Measurements from ENCODE around the gene SRRM3.
"Not testable (repeated sequence)": the region's sequence is repeated elsewhere in the genome, so short reads cannot be mapped to it uniquely, and the experiment has no call there.

The SRRM3 gene

GRCh38 chr7:76292911-76293310 is 91.2 kb downstream of the SRRM3 start:
- DNase-seq, result not testable (repeated sequence)

- DNase-seq, result no peak
Observed at GRCh38 chr7:76293407-76293901, 91.8 kb downstream of the SRRM3 start.

DNA sequence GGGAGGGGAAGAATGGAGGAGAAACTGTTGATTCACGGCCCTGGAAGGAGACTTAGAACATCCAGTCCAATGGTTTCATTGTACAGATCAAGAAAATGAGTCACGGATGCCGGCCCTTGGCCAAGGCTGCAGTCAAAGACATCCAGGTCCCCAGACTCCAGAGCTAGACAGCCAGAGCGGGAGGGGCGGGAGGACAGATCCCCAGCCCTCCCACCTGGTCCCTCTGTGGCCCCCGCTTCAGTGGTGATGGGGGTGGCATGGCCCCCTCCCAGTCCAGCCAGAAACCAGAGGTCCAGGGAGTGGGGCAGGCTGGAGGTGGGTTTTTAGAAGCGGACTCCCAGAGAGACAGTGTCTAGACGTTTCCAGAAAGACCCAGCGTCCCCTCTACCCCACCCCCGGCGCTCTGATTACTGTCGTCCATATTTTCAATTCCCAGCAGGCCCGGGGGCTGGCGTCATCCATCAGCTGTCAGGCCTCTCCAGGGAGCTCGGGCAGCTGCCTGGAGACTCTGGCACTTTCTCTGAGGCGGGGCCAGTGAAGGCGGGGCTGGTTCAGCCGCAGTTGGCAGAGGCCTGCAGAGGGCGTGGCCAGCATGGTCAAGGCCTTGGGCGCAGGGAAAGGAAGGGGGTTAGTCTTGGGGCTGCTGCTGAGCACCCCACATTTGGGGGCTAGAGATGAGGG is 92.8 kb downstream of the SRRM3 start:
- DNase-seq, result peak; percentile 67

- DNase-seq, result no peak
Observed at GRCh38 chr7:76296743-76297740, 95.3 kb downstream of the SRRM3 start.

GRCh38 chr7:76300166-76300731 is 98.6 kb downstream of the SRRM3 start:
- DNase-seq, result no peak

GRCh38 chr7:76301000-76301399 is 99.3 kb downstream of the SRRM3 start:
- no peak for DNase-seq

GRCh38 chr7:76302347-76303201 is 100.9 kb downstream of the SRRM3 start, which contains the start of gene HSPB1:
TSS of gene HSPB1 (plus strand) at chr7:76302673. CDS start at chr7:76302713, 40 bp downstream.
- DNase-seq, result peak; percentile 82

DNA sequence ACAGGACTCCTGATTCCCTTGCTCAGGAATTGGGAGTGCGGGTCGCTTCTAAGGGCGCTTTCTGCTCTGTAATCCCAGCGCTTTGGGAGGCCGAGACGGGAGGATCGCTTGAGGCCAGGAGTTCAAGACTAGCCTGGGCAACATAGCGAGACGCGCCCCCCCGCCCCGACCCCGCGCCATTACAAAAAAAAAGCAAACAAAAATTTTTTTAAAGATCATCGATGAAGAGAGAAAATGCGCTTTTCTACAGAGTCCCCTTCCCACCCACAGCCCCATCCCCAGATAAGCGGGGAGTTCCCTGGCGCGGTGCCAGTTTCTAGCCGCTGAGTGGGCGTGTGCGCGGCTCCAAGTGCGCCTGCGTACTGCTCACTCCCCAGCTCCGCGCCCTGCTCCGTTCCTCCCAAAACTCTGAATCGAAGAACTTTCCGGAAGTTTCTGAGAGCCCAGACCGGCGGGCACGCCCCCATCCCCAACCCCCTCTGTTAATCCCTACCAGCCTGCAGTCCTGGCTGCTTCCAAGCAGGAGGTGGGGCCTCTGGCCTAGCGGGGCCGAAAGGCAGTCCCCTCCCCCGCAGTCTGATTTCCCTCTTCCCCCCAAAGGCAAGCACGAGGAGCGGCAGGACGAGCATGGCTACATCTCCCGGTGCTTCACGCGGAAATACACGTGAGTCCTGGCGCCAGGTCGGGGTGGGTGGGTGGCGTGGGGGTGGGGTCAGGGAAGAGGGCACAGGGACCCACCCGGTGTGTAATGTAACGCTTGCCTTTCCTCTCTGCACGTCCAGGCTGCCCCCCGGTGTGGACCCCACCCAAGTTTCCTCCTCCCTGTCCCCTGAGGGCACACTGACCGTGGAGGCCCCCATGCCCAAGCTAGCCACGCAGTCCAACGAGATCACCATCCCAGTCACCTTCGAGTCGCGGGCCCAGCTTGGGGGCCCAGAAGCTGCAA is 101.8 kb downstream of the SRRM3 start:
- peak; percentile 62 for DNase-seq

DNA sequence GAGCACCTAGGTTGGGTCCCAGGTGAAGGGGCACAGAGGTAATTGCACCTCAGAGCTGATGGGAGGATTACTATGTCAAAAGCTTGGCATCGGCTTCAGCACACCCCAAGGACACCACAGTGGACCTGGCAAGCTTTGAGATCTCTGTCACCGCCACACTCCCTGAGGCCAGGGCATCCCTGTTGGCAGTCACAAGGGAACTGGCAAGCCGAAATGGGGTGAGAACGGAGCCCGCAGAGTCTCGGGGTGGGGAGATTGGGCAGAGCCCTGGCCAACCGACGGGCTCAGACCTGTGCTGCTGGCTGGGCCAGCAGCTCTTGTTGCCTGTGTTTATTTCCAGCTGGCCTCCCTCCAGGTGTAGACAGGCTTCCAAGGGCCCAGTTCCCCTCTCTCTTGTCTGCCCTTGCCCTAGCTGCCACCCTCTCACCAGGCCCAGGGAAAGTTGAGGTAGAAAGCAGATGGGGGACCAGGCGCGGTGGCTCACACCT is 103.2 kb downstream of the SRRM3 start:
- DNase-seq, result peak; percentile 47

DNA sequence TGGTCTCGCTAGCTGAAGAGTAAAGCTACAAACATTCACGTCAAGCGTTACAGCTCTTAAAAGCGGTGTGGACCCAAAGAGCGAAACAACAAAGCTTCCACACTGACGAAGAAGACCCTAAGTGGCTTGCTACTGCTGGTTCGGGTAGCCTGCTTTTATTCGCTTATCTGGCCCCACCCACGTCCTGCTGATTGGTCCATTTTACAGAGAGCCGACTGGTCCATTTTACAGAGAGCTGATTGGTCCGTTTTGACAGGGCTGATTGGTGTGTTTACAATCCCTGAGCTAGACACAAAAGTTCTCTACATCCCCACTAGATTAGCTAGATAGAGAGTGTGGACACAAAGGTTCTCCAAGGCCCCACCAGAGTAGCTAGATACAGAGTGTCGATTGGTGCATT is 107.2 kb downstream of the SRRM3 start:
- DNase-seq, result not testable (repeated sequence)

- not testable (repeated sequence) for DNase-seq
Observed at GRCh38 chr7:76309341-76310101, 107.8 kb downstream of the SRRM3 start.

- DNase-seq, result peak; percentile 72
Observed at GRCh38 chr7:76310102-76310957, 108.6 kb downstream of the SRRM3 start.

DNA sequence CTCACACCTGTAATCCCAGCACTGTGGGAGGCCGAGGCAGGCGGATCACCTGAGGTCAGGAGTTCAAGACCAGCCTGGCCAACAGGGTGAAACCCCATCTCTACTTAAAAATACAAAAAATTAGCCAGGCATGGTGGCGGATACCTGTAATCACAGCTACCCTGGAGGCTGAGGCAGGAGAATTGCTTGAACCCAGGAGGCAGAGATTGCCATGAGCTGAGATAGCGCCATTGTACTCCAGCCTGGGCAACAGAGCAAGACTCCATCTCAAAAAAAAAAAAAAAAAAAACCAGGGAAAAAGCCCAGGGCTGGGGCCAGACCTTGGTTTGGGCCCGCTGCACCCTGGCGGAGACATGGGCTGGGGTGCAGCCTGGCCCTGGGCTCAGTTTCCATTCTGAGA is 110.1 kb downstream of the SRRM3 start:
- not testable (repeated sequence) for DNase-seq

GRCh38 chr7:76314042-76314721 is 112.5 kb downstream of the SRRM3 start:
- DNase-seq, result peak; percentile 92

- DNase-seq, result not testable (repeated sequence)
Observed at GRCh38 chr7:76314740-76315139, 113.0 kb downstream of the SRRM3 start.

- no peak for DNase-seq
Observed at GRCh38 chr7:76315364-76315763, 113.7 kb downstream of the SRRM3 start.

DNA sequence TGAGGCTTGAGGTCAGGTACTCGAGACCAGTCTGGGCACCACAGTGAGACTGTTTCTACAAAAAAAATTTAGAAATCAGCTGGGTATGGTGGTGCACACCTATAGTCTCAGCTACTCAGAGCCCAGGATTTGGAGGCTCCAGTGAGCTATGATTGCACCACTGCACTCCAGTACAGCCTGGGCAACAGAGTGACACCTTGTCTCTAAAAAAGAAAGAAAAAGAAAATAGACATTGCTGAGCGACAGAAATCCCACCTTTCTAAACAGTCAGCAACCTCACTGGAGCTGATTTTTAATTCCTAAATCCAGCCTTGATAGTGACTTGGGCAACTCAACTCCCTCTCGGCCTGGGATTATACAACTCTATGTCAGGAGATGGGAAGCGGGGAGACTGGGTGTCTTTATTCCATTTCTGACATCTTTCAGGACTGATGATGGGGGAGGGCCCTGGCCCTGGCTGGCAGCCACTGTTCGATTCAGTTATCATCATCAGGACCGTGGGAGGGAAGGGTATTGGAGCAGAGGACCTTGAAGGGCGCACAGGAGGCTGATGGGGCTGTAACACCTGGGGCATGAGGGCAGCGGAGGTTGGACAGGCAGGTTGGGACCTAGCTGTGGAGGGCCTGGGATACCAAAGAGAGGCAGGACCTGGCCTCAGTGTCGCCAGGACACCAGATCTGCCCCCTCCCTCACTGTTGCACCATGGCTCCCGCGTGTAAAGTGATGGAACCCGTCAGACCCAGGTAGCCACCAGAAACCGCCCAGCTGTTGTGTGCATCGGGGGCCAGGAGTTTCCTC is 115.5 kb downstream of the SRRM3 start:
- no peak for DNase-seq
